RPMI8226 (cell line): Measurements from ENCODE around the gene VSX2.

ENCODE experiments used
- DNase-seq: peaks from one replicate; pipeline ENCODE4 v3.0.0-alpha.2; 2015

VSX2 gene

DNA sequence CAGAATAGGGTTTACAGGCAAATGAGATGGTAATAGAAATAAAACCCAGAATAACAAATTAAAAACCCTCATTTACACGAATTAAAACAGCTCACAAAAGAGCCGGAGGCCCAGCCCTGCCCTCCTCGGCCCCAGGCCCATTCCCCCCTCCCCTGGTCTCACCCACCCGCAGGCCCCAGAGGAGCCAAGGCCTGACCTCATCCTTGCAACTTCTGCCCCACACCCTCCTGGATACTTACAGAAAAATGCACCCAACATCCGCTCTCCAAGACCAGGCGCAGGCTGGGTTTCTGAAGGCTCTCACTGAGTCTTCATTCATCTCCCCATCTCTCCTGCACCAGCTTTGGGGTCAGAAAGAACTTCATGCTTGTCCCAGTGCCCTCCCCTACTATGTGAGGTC, 16.2 kb upstream of the VSX2 start:
- DNase-seq = no peak

- DNase-seq = no peak
Observed at GRCh38 chr14:74231784-74232183, 7.5 kb upstream of the VSX2 start.

DNA sequence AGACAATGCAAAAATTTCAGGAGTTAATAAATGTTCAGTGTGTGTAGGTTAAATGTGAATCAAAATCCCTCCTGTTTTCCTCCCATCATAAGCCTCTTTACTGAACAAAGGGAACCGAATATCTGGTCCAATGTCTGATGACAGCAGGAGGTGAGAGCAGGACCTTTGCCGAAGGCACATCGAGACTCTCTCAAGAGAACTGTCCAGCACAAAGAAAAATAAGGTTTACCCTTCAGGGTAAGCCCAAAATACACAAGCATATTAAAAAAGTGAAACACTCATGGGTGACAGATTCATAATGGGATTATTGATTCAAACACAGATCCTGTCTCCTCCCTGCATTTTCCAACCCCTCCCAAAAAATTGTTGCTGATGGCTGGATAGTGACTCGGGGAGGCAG, 4.2 kb upstream of the VSX2 start:
- DNase-seq = no peak

DNA sequence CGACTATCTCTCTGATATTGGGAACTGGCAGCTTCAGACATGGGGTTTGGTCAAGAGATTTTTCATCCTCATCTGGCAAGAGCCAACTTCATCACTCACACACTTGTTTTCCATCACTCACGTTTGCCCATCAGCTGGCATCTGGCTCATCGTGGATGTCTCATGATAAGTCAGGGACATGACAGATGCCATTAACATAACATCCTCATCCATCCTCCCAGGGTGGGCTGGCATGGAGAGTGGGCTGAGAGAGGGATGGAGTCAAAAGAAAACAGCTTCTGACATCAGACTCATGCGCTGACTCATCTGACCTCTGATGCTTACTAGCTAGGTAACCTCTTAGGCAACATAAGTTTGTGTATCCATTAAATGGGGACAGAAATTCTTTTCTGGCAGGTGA, 1.8 kb upstream of the VSX2 start:
- DNase-seq = no peak

GRCh38 chr14:74239848-74240793, 872 bp downstream of the VSX2 start:
- no peak for DNase-seq

- no peak for DNase-seq
Observed at GRCh38 chr14:74240794-74241651, 1.8 kb downstream of the VSX2 start.

DNA sequence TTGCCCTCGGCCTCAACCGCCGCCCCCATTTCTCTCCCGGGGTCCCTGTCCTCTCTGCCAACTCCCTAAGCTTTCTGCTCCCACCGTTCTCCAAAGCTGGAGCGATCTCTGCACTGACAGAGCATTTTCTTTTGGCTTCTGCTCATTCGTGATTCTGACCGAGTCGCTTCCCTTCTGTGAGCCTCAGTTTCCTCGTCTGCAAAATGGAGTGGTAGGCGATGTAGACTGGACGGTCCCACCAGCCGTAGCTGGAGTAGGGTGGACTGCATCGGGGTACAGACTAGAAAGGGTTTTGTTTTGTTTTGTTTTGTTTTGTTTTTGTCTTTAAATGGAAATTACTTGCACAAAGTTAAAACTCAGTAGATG, 2.4 kb downstream of the VSX2 start:
- DNase-seq = no peak

- DNase-seq = no peak
Observed at GRCh38 chr14:74242021-74242779, 3.0 kb downstream of the VSX2 start.

GRCh38 chr14:74242780-74243042, 3.5 kb downstream of the VSX2 start:
- DNase-seq = no peak

GRCh38 chr14:74243051-74243450, 3.8 kb downstream of the VSX2 start:
- no peak for DNase-seq

- DNase-seq = no peak
Observed at GRCh38 chr14:74244115-74244514, 4.9 kb downstream of the VSX2 start.

DNA sequence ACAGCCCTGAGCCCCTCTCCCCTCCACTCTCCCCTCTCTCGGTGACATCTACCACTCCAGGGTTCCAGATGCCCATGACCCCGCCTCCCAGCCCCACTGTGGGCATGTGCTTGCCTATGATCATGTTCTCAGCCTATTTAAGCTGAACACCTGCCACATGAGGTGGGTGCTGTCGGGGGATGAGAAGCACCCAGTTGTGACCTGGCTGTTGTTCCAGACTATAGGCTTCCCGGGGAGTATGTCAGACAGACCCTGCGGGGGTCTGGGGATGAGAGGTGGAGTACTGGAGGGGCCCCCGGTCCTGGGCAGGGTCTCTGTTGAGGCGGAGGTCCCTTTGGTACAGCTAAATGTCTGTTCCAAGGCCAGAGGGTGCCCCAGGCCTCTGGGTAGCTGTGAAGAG, 6.0 kb downstream of the VSX2 start:
- no peak for DNase-seq

DNA sequence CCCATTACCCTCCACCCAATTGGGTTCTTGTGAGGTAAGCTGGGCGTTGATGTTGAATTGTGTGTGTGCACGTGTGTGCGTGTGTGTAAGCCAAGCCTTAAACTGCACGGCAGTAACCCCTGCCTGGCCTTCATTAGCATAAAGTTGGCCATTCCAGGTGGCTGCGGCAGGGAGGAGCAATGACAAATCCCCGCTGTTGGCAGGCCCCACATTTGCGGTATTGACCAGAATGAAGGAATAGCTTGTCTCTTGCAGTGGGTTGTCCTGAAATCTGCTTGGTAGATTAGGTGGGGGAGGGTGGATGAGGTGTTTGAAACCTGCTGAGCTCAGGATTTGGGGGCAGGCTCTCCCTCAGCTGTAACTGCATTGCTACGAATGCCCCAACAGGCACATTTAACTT, 7.3 kb downstream of the VSX2 start:
- no peak for DNase-seq

DNA sequence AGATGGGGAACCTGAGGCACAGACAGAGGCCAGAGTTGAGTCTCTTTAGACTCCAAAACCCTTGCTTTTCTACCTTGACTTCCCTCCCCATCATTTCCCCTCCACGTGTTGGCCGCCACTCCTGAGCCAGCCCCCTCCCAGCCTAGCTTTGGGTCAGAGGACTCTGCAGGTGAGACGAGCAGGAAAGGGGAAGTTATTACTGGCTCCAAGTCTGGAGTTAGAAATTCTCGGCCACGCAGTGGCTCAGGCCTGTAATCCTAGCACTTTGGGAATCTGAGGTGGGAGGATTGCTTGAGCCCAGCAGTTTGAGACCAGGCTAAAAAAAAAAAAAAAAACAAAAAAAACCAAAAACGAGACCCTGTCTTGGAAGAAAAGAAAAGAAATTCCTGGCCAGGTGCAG, 8.8 kb downstream of the VSX2 start:
- peak; percentile 18 for DNase-seq

DNA sequence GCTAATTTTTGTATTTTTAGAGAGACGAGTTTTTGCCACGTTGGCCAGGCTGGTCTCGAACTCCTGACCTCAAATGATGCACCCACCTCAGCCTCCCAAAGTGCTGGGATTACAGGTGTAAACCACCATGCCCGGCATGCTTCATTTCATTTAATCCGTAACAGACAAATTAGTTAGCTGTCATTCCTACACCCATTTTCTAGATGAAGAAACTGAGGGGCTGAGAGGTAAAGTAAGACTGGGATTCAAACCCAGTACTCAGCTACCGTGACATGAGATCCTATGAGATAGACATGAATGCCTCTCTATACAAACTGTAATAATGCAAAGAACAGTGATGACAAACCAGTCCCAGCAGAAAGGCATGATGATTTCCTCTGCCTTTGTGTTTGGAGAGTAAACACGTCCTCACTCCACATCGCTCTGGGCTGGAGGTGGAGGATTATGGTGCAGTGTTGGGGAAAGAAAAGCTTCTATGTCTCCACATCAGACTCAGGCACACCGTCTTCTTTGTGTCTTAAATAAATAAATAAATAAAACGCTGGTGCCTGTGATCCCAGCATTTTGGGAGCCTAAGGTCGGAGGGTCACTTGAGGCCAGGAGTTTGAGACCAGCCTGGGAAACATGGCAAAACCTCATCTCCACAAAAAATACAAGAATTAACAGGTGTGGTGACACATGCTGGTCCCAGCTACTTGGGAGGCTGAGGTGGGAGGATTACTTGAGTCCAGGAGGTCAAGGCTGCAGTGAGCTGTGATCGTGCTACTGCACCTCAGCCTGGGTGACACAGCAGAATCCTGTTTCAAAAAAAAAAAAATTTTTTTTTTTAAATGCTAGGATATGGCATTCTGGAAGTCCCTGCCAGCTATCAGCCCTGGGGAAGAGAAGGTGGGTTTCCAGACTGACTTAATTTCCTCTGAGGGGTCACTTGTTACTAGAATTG, 10.5 kb downstream of the VSX2 start:
- DNase-seq = no peak

- DNase-seq = no peak
Observed at GRCh38 chr14:74255281-74255680, 16.0 kb downstream of the VSX2 start.

DNA sequence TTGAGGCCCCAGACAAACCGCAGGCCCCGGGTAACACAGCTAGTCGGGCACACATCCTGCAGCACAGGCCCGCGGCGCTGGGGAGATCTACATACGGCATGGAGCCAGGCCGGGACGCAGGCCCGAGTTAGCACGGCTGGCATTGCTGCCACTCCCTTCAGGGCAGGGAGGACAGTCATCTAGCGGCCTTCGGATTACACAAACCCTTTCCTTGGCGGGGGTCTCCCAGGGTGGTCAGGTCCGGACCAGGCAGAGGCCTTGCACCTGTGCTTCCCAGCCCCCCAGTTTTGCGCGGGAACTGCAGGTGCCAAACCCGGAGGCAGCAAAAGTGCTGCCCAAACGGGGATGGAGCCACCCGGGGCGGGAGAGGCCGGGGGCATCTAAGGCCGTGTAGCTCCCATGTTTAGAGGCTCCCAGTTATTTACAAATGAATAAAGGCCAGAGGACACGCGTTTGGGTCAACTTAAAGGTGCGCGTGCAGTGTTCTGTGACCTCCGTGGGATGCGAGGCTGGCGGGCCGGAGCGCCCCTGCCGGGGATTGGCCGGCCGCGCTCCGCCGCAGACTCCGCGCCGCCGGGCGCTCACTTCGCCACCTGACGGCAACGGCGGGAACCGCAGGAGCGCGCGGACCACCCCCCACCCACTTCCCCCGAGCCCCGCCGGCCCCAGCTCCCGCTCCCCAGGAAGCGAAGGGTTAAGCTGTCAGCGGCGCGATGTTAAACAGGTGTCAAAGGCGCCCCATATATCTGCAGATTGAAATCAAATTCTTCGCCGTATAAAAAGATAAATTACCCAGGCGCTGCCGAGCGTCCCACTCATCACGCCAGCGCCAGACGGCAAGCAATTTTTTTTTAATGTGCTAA, 18.1 kb downstream of the VSX2 start:
- DNase-seq = peak; percentile 52

GRCh38 chr14:74257941-74258763, 18.9 kb downstream of the VSX2 start:
- DNase-seq = no peak

DNA sequence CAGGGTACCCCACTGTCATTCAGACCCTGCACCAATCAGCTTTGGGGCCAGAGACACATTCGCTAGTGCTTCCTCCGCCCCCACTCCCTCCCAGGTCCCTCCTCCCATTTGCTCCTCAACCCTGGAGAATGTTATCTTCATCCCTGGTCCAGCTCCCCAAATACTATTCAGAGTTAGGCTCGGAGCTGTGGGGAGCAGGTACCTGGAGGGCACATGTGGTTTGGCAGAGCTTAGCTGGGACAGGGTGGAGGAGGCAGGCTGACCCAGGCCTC, 19.5 kb downstream of the VSX2 start:
- no peak for DNase-seq

DNA sequence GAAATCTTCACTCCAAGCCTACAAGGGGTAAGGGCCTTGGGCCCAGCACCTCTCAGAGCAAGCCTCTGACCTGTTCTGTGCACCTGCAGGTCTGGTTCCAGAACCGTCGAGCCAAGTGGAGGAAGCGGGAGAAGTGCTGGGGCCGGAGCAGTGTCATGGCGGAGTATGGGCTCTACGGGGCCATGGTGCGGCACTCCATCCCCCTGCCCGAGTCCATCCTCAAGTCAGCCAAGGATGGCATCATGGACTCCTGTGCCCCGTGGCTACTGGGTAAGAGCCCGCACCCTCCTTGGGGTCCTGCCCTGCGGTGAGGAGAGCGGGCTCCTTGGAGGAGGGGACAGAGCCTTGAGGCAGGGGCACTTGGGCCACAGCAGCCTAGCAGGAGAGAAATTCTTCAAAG, 20.3 kb downstream of the VSX2 start:
- DNase-seq = no peak
